Effector memory CD4-positive, alpha-beta T cell (primary cell): ENCODE results near the gene OR51A7.
"Not testable (repeated sequence)": the region's sequence is repeated elsewhere in the genome, so short reads cannot be mapped to it uniquely, and the experiment has no call there.

Source experiments
- DNase-seq, 3 donors: peaks; one replicate each; pipeline ENCODE4 v3.0.0-alpha.2; 2020
- H3K27ac ChIP-seq: 2 replicates; pipeline ENCODE4 v1.7.0; 2013; ENCODE audit warnings: mild to moderate bottlenecking, low read length, moderate library complexity; ENCODE audit not compliant: insufficient read depth, poor library complexity, severe bottlenecking
- H3K27me3 ChIP-seq: replicated peaks from 2 replicates; pipeline ENCODE4 v1.7.0; 2013; ENCODE audit warnings: mild to moderate bottlenecking, low read length; ENCODE audit not compliant: insufficient read depth, control insufficient read depth, poor library complexity, severe bottlenecking
- H3K36me3 ChIP-seq: 2 replicates; pipeline ENCODE4 v1.7.0; 2013; ENCODE audit warnings: mild to moderate bottlenecking, low read length, moderate library complexity; ENCODE audit not compliant: control insufficient read depth, insufficient read depth
- H3K4me1 ChIP-seq: 2 replicates; pipeline ENCODE4 v1.7.0; 2013; ENCODE audit warnings: low read length, mild to moderate bottlenecking; ENCODE audit not compliant: control insufficient read depth, insufficient read depth, poor library complexity, severe bottlenecking
- H3K4me3 ChIP-seq: 2 replicates; pipeline ENCODE4 v1.7.0; 2013; ENCODE audit warnings: low read length, low read depth, mild to moderate bottlenecking; ENCODE audit not compliant: insufficient read depth, poor library complexity, severe bottlenecking
- H3K9me3 ChIP-seq: 2 replicates; pipeline ENCODE4 v1.7.0; 2013; ENCODE audit warnings: mild to moderate bottlenecking, low read length, moderate library complexity; ENCODE audit not compliant: control insufficient read depth

Gene OR51A7

DNA sequence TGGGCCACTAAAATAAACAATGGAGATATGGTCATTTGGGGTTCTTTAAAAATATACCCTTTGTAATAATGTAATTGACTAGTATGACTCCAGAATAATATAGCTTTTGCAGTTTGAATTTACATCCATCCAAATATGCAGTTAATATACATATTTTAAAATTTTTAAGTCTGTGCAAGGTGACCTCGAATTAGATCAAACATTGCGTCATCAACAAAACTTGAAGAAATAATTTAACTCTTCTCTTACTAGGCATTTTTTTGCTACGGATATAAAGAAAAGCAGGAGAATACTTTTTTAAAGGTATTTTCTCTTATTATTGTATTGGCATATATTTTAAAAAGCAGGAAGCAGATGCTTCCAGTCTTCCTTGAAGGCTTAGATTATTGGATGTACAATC, 33.2 kb downstream of the OR51A7 start:
- H3K36me3 ChIP-seq, result no peaks in the 10 kb centered on the region
- DNase-seq, result no peak
- no peaks in the 10 kb centered on the region for H3K9me3 ChIP-seq
- no peaks in the 10 kb centered on the region for H3K4me1 ChIP-seq
- H3K27ac ChIP-seq, result no peak overlapping the region
- H3K27me3 ChIP-seq, result no peaks in the 10 kb centered on the region
- H3K4me3 ChIP-seq, result no peak overlapping the region

- DNase-seq, result no peak
- H3K36me3 ChIP-seq, result no peaks in the 10 kb centered on the region
- no peaks in the 10 kb centered on the region for H3K9me3 ChIP-seq
- H3K4me1 ChIP-seq, result no peaks in the 10 kb centered on the region
- H3K27me3 ChIP-seq, result no peaks in the 10 kb centered on the region
- H3K27ac ChIP-seq, result no peak within 1 kb of the TSS
- H3K4me3 ChIP-seq, result no peak within 1 kb of the TSS
Measured at GRCh38 chr11:4947505-4947904, 43.9 kb downstream of the OR51A7 start, which contains the start of gene OR51A4. TSS of gene OR51A4 (minus strand) at chr11:4947605. CDS start at chr11:4947100, 505 bp downstream.

DNA sequence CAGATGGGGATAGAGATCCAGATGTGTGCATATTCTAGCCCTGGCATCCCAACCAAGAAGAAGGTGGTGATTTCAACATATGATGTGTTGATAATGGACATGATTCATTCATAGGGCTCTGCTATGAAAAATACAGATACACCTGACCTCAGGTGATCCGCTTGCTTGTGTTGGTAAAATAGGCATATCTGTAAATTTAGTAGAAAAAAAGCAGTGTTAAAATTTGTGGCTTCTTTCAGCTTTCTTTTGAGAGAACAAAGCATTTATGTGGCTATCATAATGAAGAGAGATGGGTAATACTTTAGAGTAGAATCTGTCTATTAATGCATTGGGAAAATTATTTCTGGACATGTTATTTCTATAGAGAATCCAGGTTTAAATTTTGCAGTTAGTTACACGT, 52.0 kb downstream of the OR51A7 start, which contains the start of gene OR51A2:
Gene OR51A2 (minus strand): TSS at position 101 of the 400 bp plus-strand sequence. CDS start 0 bp downstream, at position 101.
- not testable (repeated sequence) for H3K36me3 ChIP-seq, H3K9me3 ChIP-seq, H3K4me3 ChIP-seq, H3K4me1 ChIP-seq, H3K27me3 ChIP-seq, H3K27ac ChIP-seq, DNase-seq

- DNase-seq, result no peak
- no peak overlapping the region for H3K27ac ChIP-seq
- no peaks in the 10 kb centered on the region for H3K36me3 ChIP-seq
- no peak overlapping the region for H3K4me3 ChIP-seq
- H3K27me3 ChIP-seq, result no peaks in the 10 kb centered on the region
- no peaks in the 10 kb centered on the region for H3K4me1 ChIP-seq
- no peaks in the 10 kb centered on the region for H3K9me3 ChIP-seq
Measured at GRCh38 chr11:4957396-4957795, 53.8 kb downstream of the OR51A7 start.
